GM10266 (cell line): Measurements from ENCODE around the gene GADL1.

Source experiments
- DNase-seq: peaks from one replicate; pipeline ENCODE4 v3.0.0; 2012; ENCODE audit errors: extremely low spot score
- TF ChIP-seq, protein P1 (sequence below): IDR thresholded peaks from 2 replicates; pipeline ENCODE4 v1.5.1; 2012; ENCODE audit warnings: mild to moderate bottlenecking, low read depth; ENCODE audit not compliant: control insufficient read depth, insufficient read depth; ENCODE audit errors: missing control alignments

Gene GADL1

DNA sequence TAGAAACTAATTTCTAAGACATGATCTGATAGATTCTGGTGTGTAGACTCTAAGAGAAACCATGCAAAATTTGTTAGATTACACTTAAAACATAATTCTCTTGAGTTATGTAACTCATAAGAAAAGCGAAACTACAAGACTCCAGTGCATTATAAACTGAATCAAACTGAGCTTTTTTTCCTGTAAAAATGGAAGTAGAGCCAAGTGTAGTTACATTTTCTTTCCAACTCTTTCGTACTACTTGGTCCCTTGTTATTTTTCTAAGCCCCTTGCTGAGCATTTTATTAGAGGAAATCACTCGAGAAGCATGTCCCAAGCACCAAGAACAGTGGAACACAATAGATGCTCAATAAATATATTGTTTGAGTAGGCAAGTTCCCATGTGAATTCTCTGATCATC lies 130.2 kb downstream of the GADL1 start:
- TF ChIP-seq, protein P1, sequence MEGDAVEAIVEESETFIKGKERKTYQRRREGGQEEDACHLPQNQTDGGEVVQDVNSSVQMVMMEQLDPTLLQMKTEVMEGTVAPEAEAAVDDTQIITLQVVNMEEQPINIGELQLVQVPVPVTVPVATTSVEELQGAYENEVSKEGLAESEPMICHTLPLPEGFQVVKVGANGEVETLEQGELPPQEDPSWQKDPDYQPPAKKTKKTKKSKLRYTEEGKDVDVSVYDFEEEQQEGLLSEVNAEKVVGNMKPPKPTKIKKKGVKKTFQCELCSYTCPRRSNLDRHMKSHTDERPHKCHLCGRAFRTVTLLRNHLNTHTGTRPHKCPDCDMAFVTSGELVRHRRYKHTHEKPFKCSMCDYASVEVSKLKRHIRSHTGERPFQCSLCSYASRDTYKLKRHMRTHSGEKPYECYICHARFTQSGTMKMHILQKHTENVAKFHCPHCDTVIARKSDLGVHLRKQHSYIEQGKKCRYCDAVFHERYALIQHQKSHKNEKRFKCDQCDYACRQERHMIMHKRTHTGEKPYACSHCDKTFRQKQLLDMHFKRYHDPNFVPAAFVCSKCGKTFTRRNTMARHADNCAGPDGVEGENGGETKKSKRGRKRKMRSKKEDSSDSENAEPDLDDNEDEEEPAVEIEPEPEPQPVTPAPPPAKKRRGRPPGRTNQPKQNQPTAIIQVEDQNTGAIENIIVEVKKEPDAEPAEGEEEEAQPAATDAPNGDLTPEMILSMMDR: no peak
- DNase-seq: no peak

DNA sequence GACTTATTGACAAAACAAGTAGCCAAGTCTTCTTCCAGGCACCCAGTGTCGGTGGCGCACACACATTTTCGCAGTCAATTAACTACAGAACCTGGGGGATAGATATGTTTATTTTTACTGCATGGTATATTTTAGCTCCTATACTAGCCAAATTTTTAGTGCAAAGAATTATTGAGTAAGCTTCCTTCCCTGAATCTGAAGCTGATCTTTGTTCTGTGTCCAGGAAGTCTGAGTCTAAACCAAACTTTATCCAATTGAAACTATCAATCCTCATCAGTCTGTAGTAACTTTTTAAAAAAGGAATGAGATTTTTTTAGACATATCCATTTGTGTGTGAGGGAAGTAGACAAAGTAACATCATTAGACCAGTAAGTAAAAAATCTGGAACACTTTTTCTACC lies 133.1 kb downstream of the GADL1 start:
- no peak for DNase-seq
- TF ChIP-seq, protein P1: no peak

- TF ChIP-seq, protein P1: no peak
- no peak for DNase-seq
Observed at GRCh38 chr3:30760737-30761136, 133.7 kb downstream of the GADL1 start.

GRCh38 chr3:30760040-30760695 lies 134.3 kb downstream of the GADL1 start:
- TF ChIP-seq, protein P1: no peak
- DNase-seq: no peak

GRCh38 chr3:30756218-30756617 lies 138.2 kb downstream of the GADL1 start:
- TF ChIP-seq, protein P1: no peak
- DNase-seq: no peak

GRCh38 chr3:30754426-30754825 lies 140.0 kb downstream of the GADL1 start:
- no peak for DNase-seq
- TF ChIP-seq, protein P1: no peak

DNA sequence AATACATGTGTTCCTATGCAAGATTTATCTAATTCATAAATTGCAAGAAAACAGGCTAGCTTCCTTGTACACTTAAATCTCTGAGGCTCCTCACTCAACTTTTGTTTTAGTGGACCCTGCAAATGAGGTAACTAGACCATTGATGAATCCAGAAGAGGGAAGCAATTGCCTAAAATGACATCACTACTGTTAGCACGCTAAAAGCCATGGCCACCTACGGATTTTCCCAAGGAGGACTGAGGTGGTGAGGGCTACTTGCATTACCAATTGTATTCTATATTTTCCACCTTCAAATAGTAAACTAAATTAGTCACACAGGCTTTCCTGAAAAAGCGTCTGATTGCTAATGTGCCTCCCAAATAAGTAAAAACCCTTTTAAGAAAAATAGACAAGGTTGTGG lies 140.7 kb downstream of the GADL1 start:
- DNase-seq: no peak
- TF ChIP-seq, protein P1: no peak
